ENCODE measurements around the gene MYH14. TPM values are rescaled to one million over a fixed set of nuclear protein-coding genes. Genes with fewer than 3 reads are reported as not detected.

MYH14 gene
- total RNA-seq, 1 donor, result not detected

DNA sequence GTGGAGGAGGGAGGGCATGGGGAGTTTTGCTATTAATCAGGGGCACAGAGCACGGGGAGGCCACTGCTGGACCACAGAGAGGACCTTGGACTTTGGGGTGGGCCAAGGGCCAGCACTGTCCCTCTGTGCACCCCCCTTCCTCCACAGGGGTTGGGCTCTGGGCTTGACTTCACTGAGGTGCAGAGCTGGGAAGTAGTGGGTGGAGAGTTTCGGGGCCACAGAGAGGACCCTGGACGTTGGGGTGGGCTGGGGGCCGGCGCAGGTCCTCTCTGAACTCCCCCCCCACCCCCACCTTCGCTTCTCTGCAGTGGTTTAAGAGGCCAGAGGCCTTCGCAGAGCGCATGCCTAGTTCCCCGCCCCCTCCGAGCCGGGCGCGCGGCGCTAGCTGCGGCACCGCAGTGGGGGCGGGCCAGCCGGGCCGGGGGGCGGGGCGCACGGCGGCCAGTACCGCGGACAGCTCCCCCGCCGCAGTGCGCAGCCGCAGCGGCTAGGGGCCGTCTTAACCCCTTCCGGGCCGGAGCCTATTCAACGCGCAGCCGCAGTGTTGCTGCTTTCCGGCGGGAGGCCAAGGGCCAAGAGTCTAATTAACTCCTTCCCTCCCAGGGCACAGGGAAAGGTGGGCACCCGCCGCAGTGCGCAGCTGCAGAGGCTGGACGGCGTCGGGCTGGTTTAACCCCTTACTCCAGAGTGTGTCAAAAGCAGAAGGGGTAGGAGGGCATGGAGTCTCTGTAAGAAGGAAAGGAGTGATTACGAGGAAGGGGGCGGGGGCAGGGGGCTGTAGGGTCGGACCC lies 122.1 kb downstream of the MYH14 start:
- TF ChIP-seq, protein P1, sequence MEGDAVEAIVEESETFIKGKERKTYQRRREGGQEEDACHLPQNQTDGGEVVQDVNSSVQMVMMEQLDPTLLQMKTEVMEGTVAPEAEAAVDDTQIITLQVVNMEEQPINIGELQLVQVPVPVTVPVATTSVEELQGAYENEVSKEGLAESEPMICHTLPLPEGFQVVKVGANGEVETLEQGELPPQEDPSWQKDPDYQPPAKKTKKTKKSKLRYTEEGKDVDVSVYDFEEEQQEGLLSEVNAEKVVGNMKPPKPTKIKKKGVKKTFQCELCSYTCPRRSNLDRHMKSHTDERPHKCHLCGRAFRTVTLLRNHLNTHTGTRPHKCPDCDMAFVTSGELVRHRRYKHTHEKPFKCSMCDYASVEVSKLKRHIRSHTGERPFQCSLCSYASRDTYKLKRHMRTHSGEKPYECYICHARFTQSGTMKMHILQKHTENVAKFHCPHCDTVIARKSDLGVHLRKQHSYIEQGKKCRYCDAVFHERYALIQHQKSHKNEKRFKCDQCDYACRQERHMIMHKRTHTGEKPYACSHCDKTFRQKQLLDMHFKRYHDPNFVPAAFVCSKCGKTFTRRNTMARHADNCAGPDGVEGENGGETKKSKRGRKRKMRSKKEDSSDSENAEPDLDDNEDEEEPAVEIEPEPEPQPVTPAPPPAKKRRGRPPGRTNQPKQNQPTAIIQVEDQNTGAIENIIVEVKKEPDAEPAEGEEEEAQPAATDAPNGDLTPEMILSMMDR (IDR thresholded peaks at IDR 0.05; ENCODE audit: insufficient read depth, low read length), result no peak
- DNase-seq (ENCODE audit: low read depth), result peak; percentile 3
- H3K4me3 ChIP-seq (ENCODE audit: low read depth, low read length), result no peak overlapping the region

GRCh38 chr19:50326101-50326664 lies 122.8 kb downstream of the MYH14 start:
- DNase-seq (ENCODE audit: low read depth), result no peak
- TF ChIP-seq, protein P1 (IDR thresholded peaks at IDR 0.05; ENCODE audit: insufficient read depth, low read length), result no peak
- H3K4me3 ChIP-seq (ENCODE audit: low read depth, low read length), result no peak overlapping the region

- DNase-seq (ENCODE audit: low read depth), result no peak
- no peak overlapping the region for H3K4me3 ChIP-seq (ENCODE audit: low read depth, low read length)
- TF ChIP-seq, protein P1 (IDR thresholded peaks at IDR 0.05; ENCODE audit: insufficient read depth, low read length), result no peak
Measured at GRCh38 chr19:50327013-50327412, 123.6 kb downstream of the MYH14 start.

DNA sequence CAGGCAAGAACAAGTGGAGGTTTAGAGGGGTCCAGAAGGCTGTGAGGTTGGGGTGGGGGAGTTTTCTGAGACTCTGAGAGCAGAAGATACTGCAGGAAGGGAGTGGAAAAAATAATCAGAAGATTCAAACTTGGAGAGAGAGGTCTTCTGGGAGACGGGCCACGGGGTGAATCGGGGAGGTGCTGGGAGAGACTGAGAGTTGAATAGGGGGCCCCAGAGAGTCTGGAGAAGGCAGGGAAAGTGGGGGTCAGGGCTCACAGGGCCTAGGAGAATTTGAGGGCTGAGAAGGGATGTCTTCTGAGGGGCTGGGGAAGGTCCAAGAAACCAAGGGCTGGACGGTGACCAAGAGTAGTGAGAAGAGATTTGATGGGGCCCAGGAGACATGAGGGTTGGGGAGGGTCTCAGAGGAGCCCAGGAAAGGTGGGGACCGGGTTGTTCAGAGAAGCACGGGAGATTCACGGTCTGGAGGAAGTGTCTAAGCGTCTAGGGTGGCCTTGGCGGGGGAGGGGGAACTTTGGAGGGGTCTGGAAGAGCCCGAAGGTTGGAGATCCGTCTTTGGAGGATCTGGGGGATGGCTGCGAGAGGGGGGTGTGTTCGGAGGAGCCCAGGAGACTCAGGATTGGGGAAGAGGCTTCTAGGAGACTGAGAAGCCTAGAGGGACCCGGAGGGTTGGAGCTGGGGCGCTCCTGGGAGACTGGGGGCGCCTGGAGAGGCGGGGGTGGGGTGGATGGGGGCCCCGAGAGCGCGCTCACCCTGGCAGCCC lies 124.2 kb downstream of the MYH14 start:
- TF ChIP-seq, protein P1 (IDR thresholded peaks at IDR 0.05; ENCODE audit: insufficient read depth, low read length), result no peak
- H3K4me3 ChIP-seq (ENCODE audit: low read depth, low read length), result no peak overlapping the region
- no peak for DNase-seq (ENCODE audit: low read depth)

DNA sequence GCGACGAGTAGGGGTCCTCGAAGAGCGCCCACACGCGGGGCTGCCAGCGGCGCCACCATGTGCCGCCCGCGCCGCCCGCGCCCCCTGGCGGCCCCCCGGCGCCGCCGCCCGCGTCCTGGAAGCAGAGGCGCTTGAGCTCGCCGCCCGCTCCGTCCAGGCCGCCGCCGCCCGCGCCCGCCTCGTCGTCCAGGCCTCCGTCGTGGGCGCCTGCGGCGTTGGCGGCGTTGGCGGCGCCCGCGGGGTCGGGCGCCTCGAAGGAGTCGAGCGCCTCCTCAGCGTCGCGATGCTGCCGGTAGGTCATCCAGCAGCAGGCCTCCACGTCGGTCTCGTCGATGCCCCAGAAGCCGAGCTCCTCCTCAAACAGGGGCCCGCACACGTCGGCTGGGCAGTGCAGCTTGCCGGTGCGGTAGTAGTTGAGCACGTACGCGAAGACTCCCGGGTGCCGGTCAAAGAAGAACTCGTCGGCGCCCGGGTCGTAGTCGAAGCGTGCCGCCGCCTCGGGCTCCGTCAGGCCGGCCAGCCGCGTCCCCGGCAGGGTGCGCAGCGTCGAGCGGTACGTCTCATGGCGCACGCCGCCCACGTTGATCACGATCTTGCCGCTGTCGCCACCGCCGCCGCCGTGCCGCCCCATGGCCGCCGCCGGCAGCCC lies 124.9 kb downstream of the MYH14 start:
- DNase-seq (ENCODE audit: low read depth), result no peak
- no peak overlapping the region for H3K4me3 ChIP-seq (ENCODE audit: low read depth, low read length)
- TF ChIP-seq, protein P1 (IDR thresholded peaks at IDR 0.05; ENCODE audit: insufficient read depth, low read length), result no peak

- H3K4me3 ChIP-seq (ENCODE audit: low read depth, low read length), result no peak overlapping the region
- DNase-seq (ENCODE audit: low read depth), result no peak
- TF ChIP-seq, protein P1 (IDR thresholded peaks at IDR 0.05; ENCODE audit: insufficient read depth, low read length), result no peak
Measured at GRCh38 chr19:50328873-50329145, 125.4 kb downstream of the MYH14 start.

Data from fibroblast of the aortic adventitia (primary cell).